GM18517 (cell line): Measurements from ENCODE around the gene CIC.

Experiments used
- ATAC-seq: cut with Tn5 transposase; IDR thresholded peaks from one replicate; pipeline ENCODE4 v1.9.1; 2021; ENCODE audit warnings: mild to moderate bottlenecking, moderate library complexity; ENCODE audit not compliant: unreplicated experiment

The CIC gene

DNA sequence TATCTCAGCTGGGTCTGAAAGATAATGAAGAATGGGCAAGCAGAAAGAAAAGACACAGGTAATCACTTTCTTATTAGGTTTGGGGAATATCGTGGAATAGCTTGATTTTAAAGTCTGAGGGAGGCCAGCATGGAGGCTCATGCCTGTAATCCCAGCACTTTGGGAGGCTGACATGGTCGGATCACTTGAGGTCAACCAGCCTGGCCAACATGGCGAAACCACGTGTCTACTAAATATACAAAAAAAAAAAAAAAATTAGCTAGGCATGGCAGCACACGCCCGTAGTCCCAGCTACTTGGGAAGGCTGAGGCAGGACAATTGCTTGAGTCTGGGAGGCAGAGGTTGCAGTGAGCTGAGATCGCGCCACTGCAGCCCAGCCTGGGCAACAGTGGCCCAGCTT lies 34.8 kb downstream of the CIC start:
- ATAC-seq: no peak

DNA sequence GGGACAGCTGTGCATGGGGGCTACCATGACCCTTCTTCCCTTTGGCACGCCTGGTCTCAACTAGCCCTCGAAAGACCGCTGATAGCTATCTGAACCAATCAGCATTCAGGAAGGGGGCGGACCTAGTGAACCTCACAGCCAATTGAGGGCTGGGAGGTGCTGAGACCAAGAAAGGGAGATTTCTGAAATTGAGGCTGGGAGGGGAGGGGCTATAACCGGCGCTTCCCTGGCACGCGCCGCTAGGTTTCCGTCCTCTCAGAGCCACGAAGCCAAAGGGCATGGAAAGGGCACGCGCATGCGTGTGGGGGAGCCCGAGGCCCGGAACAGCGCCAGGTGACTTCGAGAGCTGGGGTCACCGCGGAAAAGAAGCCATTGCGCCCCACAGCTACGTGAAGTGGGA lies 37.6 kb downstream of the CIC start:
- ATAC-seq: no peak

DNA sequence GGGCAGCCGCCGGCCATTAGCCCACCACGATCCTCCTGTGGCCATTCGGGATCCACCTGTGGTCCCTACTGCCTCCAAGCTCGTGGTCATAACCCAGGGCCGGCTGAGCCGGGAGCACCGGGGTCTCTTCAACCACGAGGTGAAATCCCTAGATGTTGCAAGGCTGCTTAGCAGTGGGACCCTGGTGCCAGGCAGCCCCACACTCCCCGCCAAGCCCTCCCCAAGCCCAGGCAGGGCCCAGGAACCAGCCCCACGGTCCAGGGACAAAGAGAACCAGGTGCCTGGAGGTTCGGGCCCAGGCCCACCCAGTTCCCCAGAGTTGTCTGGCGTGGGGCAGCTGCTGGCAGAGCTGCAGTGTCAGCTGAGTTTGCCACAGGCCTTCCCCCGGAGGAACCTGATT lies 40.6 kb downstream of the CIC start:
- ATAC-seq: no peak

DNA sequence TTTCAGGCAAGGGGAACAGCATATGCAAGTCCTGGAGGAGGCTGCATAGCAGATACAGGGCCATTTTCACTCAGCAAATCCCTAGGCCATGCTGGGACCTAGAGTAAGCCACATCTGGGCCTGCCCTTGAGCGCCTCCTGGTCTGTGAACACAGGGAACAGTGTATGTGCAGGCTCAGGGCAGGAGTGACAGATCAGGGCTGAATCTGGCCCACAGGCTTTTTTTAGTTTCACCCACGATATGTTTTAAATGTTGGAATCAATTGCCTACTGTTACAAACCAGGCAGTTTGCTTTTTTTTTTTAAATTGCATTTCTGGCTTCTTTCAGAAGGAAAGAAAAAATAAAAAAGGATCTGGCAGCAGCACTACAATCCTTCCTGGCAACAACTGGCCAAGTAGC lies 42.6 kb downstream of the CIC start:
- ATAC-seq: no peak

DNA sequence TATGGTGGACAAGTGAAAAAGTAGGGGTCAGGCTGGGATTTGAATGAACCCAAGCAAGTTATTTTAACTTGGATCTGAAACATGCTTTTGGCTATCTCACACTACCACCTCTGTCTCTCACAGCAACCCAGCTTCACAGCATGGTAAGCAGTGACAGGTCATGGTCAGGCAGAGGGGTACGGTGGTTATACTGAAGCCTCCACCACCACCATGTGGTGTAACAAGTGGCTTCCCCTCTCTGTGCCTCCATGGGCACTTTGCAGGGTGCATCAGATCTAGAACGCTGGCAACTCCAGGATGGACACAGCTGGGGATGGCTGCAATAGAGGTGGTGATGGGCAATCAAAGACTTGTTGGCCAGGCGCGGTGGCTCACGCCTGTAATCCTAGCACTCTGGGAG lies 43.3 kb downstream of the CIC start:
- no peak for ATAC-seq

DNA sequence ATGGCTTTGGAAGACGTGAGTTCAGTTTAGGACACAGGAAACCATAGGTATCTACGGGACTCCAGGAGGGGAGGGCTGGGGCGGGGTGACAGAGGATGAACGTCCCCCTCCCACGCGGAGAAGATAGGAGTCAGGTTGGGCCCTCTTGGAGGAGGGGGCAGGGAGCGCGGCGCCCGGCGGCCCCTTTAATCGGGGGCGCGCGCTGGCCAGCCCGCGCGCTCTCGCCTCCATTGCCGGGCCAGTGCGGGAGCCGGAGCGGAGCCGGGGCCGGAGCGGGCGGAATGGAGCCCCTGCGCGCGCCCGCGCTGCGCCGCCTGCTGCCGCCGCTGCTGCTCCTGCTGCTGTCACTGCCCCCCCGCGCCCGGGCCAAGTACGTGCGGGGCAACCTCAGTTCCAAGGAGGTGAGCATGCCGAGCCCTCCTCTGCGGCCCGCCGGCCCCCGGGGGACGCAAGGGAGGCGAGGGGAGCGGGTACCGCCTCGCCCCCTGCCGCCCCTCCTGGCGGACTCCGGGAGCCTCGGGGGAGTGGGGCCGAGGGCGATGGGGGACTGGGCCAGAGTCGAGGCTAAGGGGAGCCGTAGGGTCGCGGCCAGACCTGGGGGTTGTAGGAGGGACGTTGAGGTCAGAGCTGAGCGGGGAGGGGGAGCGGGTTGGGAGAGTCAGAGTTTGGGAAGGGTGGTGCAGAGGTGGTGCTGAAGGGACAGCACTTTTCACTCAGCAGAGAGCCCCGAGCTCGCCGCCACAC lies 44.2 kb downstream of the CIC start, which contains the start of gene TMEM145:
TSS of gene TMEM145 (plus strand) at position 214 of the 744 bp plus-strand sequence. CDS start at position 282, 68 bp downstream.
- ATAC-seq: no peak

DNA sequence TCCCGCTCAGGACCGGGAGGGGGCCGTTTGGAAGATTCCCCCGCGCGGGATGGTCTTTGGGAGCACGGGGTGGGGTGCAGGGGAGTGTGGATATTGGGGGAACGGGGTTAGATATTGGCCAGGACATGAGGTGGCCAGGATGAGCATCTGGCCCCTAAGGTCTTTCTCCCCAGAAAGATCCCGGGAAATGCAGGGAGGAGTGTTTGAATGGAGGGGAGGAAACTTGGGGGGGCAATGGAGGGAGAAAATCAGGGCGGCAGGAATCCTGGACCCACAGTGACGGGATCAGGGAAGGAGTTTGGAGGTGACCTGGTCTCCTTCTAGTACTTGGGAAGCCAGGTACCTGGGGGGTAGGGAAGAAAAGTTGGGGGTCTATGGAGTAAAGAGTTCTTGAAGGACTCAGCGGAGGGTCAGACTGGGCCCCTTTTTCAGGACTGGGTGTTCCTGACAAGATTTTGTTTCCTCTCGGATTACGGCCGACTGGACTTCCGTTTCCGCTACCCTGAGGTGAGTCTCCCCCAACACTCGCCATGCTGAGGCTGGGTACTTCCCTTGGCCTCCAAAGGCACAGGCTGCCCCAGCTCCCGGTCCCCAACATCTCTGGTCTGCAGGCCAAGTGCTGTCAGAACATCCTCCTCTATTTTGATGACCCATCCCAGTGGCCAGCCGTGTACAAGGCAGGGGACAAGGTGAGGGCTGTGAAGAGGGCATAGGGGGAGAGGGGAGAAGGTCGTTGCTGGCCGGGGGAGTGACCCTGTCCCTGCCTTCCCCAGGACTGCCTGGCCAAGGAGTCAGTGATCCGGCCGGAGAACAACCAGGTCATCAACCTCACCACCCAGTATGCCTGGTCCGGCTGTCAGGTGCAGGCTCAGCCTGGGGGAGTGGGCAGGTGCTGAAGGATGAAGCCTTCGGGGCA lies 45.0 kb downstream of the CIC start:
- no peak for ATAC-seq

DNA sequence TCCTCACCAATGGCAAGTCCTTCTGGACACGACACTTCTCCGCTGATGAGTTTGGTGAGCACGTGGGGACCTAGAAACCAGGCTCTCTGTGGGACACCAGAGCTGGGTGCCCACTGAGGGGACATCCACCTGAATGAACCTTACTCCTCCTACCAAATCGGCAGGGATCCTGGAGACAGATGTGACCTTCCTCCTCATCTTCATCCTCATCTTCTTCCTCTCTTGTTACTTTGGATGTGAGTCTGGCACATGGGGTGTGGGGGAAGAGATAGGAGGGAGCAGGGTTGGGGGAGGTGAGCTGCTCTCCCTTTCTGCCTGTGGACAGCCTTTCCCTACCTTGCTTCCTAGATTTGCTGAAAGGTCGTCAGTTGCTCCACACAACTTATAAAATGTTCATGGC lies 46.0 kb downstream of the CIC start:
- ATAC-seq: no peak

DNA sequence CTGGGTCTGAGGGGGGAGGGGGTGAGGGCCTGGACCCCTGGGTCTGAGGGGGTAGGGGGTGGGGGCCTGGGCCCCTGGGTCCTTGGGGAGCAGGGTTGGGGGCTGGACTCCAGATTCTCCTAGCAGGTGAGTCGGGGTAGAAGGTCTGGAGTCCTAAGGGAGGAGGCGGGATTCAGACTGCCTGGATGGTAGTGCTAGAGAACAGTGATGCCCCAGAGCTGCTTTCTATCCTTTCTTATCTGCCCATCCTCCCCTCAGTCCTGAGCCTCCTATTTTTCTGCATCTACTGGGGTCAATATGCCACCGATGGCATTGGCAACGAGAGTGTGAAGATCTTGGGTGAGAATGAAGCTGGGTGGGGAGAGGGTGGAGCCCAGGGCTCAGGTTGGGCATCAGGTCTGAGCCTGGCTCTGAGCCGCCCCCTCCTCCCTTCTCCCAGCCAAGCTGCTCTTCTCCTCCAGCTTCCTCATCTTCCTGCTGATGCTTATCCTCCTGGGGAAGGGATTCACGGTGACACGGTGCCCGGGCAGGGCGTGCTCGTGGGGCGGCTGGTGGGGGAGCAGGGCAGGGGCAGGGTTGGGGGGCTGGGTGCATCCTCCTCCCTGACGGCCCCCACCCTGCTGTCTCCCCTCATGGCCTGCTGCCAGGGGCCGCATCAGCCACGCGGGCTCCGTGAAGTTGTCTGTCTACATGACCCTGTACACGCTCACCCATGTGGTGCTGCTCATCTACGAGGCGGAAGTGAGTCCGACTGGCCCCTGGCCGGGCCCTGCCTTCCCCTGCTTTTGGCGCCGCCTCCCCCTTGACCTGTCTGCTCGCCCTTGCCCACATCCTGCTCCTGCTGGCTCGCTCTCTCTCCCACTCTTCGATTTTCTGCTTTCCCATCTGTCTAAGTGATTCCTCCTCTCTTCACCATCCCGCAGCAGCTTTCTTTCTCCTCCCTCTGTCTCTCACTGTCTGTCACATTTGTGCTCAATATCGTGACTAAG lies 47.5 kb downstream of the CIC start:
- ATAC-seq: no peak

DNA sequence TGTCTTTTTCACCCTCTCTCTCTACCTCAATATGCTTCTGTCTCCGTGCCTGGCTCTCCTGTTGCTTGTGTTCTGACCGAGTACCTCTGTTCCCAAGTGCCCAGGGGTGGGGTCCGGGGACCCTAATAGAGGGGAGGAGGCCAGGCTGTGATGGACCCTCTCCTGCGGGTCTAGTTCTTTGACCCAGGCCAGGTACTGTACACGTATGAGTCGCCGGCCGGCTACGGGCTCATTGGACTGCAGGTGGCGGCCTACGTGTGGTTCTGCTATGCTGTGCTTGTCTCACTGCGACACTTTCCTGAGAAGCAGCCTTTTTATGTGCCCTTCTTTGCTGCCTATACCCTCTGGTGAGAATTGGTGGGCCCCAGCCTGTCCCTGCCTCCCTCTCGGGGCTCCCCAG lies 48.5 kb downstream of the CIC start:
- no peak for ATAC-seq

DNA sequence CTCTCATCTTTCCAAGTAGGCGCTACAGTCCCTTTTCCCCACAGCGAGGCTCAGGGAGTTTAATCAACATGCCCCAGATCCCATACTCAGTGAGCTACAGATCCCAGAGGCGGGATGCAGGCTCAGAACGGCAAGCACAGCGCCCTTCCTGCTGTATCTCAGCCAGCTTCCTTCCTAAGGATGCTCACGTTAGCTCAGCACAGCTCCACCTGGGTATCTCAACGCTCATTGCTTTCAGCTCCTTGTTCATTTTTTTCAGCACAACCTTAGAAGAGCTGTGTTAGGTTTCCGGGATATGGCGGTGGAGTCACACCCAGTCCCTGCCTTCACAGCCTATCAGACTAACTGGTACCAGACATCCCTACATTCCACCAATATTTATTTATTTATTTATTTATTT lies 53.3 kb downstream of the CIC start:
- ATAC-seq: no peak

DNA sequence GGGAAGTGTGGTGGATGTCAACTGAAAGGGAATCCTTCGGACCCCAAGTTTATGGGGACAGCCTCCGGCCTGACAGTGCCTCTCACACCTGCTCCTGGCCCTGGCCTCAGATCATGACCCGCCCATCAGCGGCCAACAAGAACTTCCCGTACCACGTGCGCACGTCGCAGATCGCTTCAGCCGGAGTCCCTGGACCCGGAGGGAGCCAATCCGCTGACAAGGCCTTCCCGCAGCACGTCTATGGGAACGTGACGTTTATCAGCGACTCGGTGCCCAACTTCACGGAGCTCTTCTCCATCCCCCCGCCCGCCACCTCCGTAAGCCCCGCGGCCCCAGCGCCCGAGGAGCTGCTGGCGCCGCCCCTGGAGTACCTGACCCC lies 54.4 kb downstream of the CIC start:
- no peak for ATAC-seq

DNA sequence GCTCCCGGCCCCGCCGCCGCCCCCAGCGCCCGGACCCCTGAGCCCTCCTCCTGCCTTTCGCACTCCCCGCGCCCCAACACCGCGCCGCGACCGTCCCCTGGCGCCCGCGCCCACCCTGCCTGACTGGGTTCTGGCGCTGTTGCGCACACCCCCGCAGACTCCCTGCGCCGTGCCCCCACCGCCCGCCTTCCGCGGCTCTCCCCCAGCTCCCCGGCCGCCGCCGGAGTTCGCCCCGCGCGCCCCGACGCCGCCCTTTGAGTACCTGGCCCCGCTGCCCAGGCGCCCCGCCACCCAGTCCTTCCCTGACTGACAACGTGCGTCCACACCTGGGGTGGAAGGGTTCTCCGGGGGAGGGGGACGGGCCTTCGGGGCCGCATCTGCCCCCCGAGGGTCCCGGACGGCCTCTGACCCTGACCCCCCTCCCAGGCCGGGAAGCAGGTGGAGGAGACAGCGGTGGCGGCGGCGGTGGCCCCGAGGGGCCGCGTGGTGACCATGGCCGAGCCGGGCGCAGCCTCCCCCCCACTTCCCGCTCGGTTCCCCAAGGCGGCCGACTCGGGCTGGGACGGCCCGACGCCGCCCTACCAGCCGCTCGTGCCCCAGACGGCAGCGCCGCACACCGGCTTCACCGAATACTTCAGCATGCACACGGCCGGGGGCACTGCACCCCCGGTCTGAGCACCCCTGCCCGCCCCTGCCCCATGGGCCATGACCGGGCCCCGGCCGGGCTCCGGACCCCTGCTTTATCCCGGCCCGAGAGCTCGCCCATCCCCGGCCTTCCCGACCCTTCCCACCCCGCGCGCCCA lies 55.0 kb downstream of the CIC start:
- no peak for ATAC-seq

DNA sequence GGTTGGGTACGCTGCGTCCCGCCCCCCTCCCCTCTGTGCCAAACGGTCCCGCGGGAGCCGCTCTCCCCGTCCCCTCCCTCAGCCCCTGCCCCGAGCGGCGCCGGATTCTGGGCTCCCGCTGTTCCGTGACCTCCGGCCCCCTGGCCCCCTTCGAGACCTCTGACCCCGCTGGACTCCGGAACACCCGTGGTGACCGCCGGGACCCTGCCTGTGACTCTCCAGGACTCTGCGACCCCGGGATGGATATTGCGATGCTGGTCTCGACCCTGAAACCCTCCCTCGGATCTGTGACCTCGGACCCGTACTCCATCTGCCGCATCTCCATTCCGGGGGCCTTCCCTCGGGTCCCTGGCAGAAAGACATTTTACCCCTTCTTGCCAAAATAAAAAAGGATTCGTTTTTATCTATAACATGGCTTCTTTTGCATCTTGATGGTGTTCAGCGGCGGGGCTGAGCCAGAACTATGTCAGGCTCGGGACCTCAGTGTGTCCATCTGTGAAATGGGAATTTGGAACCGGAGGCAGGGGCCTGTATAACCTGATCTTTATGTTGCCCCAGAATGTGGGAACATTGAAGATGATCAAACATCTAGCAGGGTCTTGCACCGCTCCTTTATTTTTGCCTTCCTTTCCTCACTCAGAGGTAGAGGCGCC lies 55.7 kb downstream of the CIC start:
- no peak for ATAC-seq

DNA sequence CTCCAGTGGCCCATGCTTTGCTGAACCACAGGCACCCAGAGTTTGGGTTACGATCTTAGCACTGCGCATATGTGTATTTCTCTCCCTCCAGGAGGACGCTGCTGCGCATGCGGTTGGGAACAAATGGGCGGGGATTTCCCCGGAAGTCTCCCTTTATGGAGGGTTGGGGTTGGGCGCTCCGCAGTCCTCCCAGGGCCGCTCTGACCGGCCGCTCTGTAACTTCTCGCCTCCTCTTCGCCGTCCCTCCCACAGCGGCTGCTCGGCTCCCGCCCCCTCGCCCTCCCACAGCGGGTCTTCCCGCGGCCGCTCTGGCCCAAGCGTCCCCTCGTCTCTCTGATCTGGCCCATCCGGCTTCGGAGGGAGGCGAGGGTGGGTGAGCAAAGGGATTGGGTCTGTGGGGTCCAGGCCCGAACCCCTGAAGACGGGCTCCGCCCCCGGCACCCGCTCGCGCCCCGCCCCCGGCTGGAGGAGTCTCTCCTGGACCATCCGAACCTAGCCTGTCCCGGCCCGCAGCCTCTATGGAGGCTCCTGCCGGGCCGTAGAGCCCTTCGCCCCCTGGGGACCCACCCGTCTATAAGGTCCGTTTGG lies 56.4 kb downstream of the CIC start, which contains the start of gene MEGF8:
TSS of gene MEGF8 (plus strand) at position 328 of the 588 bp plus-strand sequence. CDS start 609 bp downstream, outside the sequence.
- ATAC-seq: peak; percentile 97

DNA sequence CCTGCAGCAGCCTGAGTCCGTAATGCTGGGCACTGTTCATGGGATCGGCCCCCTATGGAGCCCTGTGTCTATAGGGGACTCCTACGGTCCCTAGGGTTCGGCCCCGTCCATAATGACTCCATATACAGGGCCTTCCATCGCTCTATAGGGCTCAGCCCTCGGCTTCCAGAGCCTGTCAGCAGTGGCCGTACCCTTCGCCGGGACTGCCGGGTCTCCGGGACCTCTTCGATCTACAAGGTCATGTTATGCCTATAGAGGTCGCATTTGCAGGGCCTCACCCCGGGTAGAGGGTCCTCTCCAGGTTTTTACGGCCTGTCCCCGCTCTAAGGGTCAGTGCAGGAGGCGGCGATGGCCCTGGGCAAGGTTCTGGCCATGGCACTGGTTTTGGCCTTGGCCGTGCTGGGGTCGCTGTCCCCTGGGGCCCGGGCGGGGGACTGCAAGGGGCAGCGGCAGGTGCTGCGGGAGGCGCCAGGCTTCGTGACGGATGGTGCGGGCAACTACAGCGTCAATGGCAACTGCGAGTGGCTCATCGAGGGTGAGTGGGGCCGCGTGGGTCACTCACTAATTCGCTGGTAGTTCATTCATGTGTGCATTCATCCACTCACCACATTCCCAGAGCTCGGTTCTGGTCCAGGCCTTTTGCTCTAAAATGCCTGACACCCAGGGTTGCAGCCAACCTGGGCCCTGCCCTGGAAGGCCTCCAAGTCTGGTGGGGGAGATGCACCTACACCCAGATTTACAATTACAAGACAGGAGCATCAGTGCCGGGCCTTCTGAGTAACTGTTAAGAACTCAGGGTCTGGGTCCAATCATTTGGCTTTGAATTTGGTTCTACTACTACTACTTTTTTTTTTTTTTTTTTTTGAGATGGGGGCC lies 57.1 kb downstream of the CIC start:
- ATAC-seq: peak; percentile 4

DNA sequence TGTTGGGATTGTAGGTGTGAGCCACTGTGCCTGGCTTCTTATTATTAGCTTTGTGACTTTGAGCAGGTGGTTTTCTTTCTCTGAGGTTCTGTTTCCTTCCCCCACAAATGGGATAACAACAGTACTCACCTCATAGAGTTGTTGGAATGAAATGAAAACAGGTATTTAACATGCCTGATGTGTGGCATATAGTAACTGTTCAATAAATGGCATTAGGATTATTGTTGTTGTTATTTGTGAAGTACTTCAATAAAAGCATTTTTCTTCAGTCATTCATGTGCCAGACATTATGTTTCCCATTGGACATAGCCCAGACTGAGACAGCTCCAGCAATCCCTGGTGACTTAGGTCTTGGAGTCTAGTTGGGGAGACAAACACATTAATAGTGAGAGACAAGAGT lies 57.9 kb downstream of the CIC start:
- ATAC-seq: no peak

DNA sequence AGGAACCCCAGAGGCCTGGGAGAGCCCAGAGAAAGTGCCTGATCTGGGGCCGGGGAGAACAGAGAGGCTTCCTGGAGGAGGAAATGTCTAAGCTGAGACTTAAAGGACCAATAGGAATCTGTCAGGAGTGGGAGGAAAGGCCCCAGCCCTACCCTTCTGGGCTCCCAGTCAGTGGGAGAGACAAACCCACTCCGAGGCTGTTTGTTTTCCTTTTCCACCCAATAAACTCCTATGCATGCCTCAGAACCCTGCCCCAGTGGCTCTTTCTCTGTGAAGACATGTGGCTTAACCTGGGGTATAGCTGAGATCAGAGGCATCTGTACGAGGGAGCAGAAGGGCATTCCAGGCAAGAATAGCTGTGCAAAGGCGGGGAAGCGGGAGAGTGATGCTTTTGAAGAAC lies 58.3 kb downstream of the CIC start:
- ATAC-seq: no peak
